Nephron (organoid): ENCODE data around the gene TFPT.
A peak's percentile ranks its signal among the peaks of the same experiment; 100 is the strongest.

Source experiments
- H3K27ac Mint-ChIP-seq, 3 experiments: 2 replicates each; pipeline ENCODE4 v1.8.0; 2020; ENCODE audit warnings: mixed read lengths in 3 of 3, mild to moderate bottlenecking in 2 of 3, moderate library complexity in 1 of 3
- H3K27me3 Mint-ChIP-seq: 2 replicates; pipeline ENCODE4 v1.8.0; 2021; ENCODE audit warnings: low read depth, mild to moderate bottlenecking, moderate library complexity, mixed read lengths
- H3K36me3 Mint-ChIP-seq: 2 replicates; pipeline ENCODE4 v1.8.0; 2020; ENCODE audit warnings: low read depth, mixed read lengths
- H3K4me1 Mint-ChIP-seq: 2 replicates; pipeline ENCODE4 v1.8.0; 2020; ENCODE audit warnings: mixed read lengths
- H3K4me3 Mint-ChIP-seq, 3 experiments: 2 replicates each; pipeline ENCODE4 v1.8.0; 2020; ENCODE audit warnings: mild to moderate bottlenecking in 3 of 3, mixed read lengths in 3 of 3, moderate library complexity in 2 of 3
- H3K9me3 Mint-ChIP-seq: 2 replicates; pipeline ENCODE4 v1.8.0; 2020; ENCODE audit warnings: mixed read lengths
- CTCF ChIP-seq, 3 experiments: fragments of 200-600 bp; sonication (generic); IDR thresholded peaks; one replicate each; pipeline ENCODE4 v1.5.0; 2021; ENCODE audit warnings: antibody characterized with exemption in 3 of 3; ENCODE audit not compliant: unreplicated experiment in 3 of 3

TFPT gene

GRCh38 chr19:54160854-54161253 is 45.4 kb upstream of the TFPT start:
- no peak for TF ChIP-seq CTCF (IDR thresholded peaks at IDR 0.05; ENCODE audit: unreplicated experiment in 3 of 3)
- peak overlapping the region; percentile 97 to 98 (median 97) for H3K27ac Mint-ChIP-seq
- H3K4me1 Mint-ChIP-seq = peaks cover 34% of the 10 kb centered on the region
- peak overlapping the region; percentile 98 to 99 (median 98) for H3K4me3 Mint-ChIP-seq
- peaks cover 14% of the 10 kb centered on the region for H3K27me3 Mint-ChIP-seq
- H3K36me3 Mint-ChIP-seq = peaks cover 29% of the 10 kb centered on the region
- H3K9me3 Mint-ChIP-seq = peaks cover 17% of the 10 kb centered on the region

GRCh38 chr19:54160182-54160811 is 44.8 kb upstream of the TFPT start:
- peaks cover 34% of the 10 kb centered on the region for H3K4me1 Mint-ChIP-seq
- peak overlapping the region; percentile 97 to 98 (median 97) for H3K27ac Mint-ChIP-seq
- H3K9me3 Mint-ChIP-seq = peaks cover 11% of the 10 kb centered on the region
- H3K4me3 Mint-ChIP-seq = peak overlapping the region; percentile 98 to 99 (median 98)
- H3K27me3 Mint-ChIP-seq = peaks cover 12% of the 10 kb centered on the region
- TF ChIP-seq CTCF (IDR thresholded peaks at IDR 0.05; ENCODE audit: unreplicated experiment in 3 of 3) = no peak
- peaks cover 29% of the 10 kb centered on the region for H3K36me3 Mint-ChIP-seq

DNA sequence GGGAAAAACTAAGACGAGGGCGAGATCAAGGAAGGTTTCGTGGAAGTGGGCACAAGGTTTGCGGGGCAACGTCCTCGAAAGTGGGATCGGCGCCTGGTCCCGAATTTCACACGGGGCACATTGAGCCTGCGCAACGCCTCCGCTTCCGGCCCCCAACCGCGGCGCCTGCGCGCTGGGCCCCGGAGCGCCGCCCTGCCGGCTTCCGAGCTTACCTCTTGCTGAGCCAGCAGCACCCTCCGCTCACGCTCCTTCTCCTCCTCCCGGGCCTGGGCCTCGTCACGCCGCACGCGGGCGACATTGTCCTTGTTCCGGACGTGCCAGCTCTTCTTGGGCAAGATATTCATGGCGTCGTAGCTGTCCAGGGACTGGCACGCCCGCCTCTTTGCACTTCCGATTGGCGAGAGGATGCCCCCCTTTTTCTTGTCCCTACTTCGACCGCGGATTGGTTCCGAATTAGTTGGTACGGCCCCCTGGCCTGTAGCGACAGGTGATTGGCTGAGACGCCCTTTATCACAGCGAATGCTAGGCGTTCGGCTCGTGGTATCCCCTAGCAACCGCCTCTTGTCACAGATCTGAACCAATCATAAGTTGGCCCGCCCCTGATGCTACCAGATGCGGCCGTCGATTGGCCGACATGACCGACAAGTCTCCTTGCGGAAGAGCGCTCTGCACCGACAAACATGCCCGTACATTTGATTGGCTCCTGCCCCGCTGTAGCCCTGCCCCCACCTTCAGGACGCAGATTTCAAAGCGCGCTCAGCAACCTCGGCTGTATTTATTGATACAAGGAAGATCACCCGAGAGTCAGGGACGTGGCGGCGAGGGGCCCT is 44.1 kb upstream of the TFPT start, which contains the start of gene LENG1:
Gene LENG1 (minus strand): TSS at position 370 of the 830 bp plus-strand sequence. CDS start 26 bp downstream, at position 344.
- H3K27ac Mint-ChIP-seq = peak within 1 kb of the TSS; percentile 97 to 98 (median 97)
- peaks cover 35% of the 10 kb centered on the region for H3K36me3 Mint-ChIP-seq
- peak within 1 kb of the TSS; percentile 98 to 99 (median 98) for H3K4me3 Mint-ChIP-seq
- peaks cover 10% of the 10 kb centered on the region for H3K9me3 Mint-ChIP-seq
- peaks cover 34% of the 10 kb centered on the region for H3K4me1 Mint-ChIP-seq
- peak; percentile 38 to 55 (median 44) for TF ChIP-seq CTCF (IDR thresholded peaks at IDR 0.05; ENCODE audit: unreplicated experiment in 3 of 3)
- H3K27me3 Mint-ChIP-seq = peaks cover 12% of the 10 kb centered on the region

GRCh38 chr19:54158812-54159351 is 43.4 kb upstream of the TFPT start:
- peaks cover 10% of the 10 kb centered on the region for H3K9me3 Mint-ChIP-seq
- peaks cover 34% of the 10 kb centered on the region for H3K4me1 Mint-ChIP-seq
- no peak for TF ChIP-seq CTCF (IDR thresholded peaks at IDR 0.05; ENCODE audit: unreplicated experiment in 3 of 3)

GRCh38 chr19:54156953-54157352 is 41.5 kb upstream of the TFPT start:
- peak overlapping the region; percentile 69 to 77 (median 70) for H3K4me3 Mint-ChIP-seq
- TF ChIP-seq CTCF (IDR thresholded peaks at IDR 0.05; ENCODE audit: unreplicated experiment in 3 of 3) = no peak

More at GRCh38 chr19:54158812-54159351, 43.4 kb upstream of the TFPT start:
- Mint-ChIP-seq H3K27ac (peak overlapping the region; percentile 97 to 98 (median 97)), H3K36me3 (peaks cover 39% of the 10 kb centered on the region), H3K27me3 (peaks cover 6% of the 10 kb centered on the region), H3K4me3 (peak overlapping the region; percentile 98 to 99 (median 98))

More at GRCh38 chr19:54156953-54157352, 41.5 kb upstream of the TFPT start:
- peaks cover 6% of the 10 kb centered on the region for H3K9me3 Mint-ChIP-seq
- H3K27ac Mint-ChIP-seq = peak overlapping the region; percentile 5 to 80 (median 57)
- H3K36me3 Mint-ChIP-seq = peaks cover 38% of the 10 kb centered on the region
- H3K4me1 Mint-ChIP-seq = peaks cover 32% of the 10 kb centered on the region
- no peaks in the 10 kb centered on the region for H3K27me3 Mint-ChIP-seq
